Measurements from ENCODE around the gene RABEPK.

RABEPK gene

GRCh38 chr9:125238127-125238914, 38.0 kb downstream of the RABEPK start:
- Histone ChIP-seq H3K4me3 (ENCODE audit: low read depth, low read length) (peak overlapping the region; percentile 80), H3K27me3 (no peaks in the 10 kb centered on the region), H3K4me1 (peaks cover 4% of the 10 kb centered on the region; the same call in 1 of the 2 replicates), H3K9me3 (no peaks in the 10 kb centered on the region), H3K36me3 (peaks cover 69% of the 10 kb centered on the region)
- no peak for DNase-seq
- no peak for TF ChIP-seq CTCF (IDR thresholded peaks at IDR 0.05; ENCODE audit: low read depth, low read length)

GRCh38 chr9:125238915-125239446, 38.6 kb downstream of the RABEPK start:
- Histone ChIP-seq H3K4me1 (peaks cover 4% of the 10 kb centered on the region; the same call in 1 of the 2 replicates), H3K27me3 (no peaks in the 10 kb centered on the region), H3K36me3 (peaks cover 63% of the 10 kb centered on the region), H3K4me3 (ENCODE audit: low read depth, low read length) (peak overlapping the region; percentile 80), H3K9me3 (no peaks in the 10 kb centered on the region)
- TF ChIP-seq CTCF (IDR thresholded peaks at IDR 0.05; ENCODE audit: low read depth, low read length) = no peak
- DNase-seq = no peak

GRCh38 chr9:125239631-125240597, 39.6 kb downstream of the RABEPK start:
- Histone ChIP-seq H3K27me3 (no peaks in the 10 kb centered on the region), H3K4me1 (peaks cover 4% of the 10 kb centered on the region; the same call in 1 of the 2 replicates), H3K36me3 (peaks cover 57% of the 10 kb centered on the region), H3K9me3 (no peaks in the 10 kb centered on the region), H3K4me3 (ENCODE audit: low read depth, low read length) (peak overlapping the region; percentile 80)
- TF ChIP-seq CTCF (IDR thresholded peaks at IDR 0.05; ENCODE audit: low read depth, low read length) = no peak
- no peak for DNase-seq

- TF ChIP-seq CTCF (IDR thresholded peaks at IDR 0.05; ENCODE audit: low read depth, low read length) = no peak
- DNase-seq = peak; percentile 40
- Histone ChIP-seq H3K27me3 (no peaks in the 10 kb centered on the region), H3K36me3 (peaks cover 50% of the 10 kb centered on the region), H3K4me1 (0 out of 2 replicates have a peak, but pooled peaks cover under 1% of the 10 kb centered on the region), H3K9me3 (no peaks in the 10 kb centered on the region), H3K4me3 (ENCODE audit: low read depth, low read length) (peak overlapping the region; percentile 80)
These were observed 40.3 kb downstream of the RABEPK start for GRCh38 chr9:125240649-125240999.

GRCh38 chr9:125241000-125241862, 40.9 kb downstream of the RABEPK start, which contains the start of gene HSPA5:
Gene HSPA5, minus strand, starts transcription at chr9:125241343. Its CDS starts 217 bp downstream, at chr9:125241126.
- peaks cover 44% of the 10 kb centered on the region for H3K36me3 ChIP-seq
- H3K9me3 ChIP-seq = no peaks in the 10 kb centered on the region
- H3K27me3 ChIP-seq = no peaks in the 10 kb centered on the region
- peak; percentile 99 for DNase-seq
- H3K4me3 ChIP-seq (ENCODE audit: low read depth, low read length) = peak within 1 kb of the TSS; percentile 93
- no peaks in the 10 kb centered on the region for H3K4me1 ChIP-seq
- no peak for TF ChIP-seq CTCF (IDR thresholded peaks at IDR 0.05; ENCODE audit: low read depth, low read length)
